ENCODE results near the gene USH1G. TPM values are rescaled to one million over a fixed set of nuclear protein-coding genes. Genes with fewer than 3 reads are reported as not detected.

The USH1G gene
- polyA plus RNA-seq, 2 donors, result 6.0 to 11.9 TPM

DNA sequence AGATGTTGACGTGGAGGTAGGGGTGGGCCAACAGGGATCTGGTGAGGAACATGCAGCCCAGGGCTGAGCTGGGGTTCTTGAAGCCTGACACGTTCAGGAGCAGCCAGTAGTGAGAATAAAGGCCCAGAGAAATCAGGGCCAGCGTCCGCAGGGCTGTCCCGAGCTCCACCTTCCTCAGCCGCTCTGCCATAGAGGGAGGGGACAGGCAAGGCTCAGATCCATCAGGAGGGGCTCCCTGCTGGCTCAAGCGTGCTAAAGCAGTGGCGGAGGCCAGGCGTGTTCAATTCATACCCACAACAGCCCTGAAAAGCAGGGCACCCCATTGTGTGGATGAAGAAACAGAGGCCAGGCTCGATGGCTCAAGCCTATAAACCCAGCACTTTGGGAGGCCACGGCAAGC, 42.0 kb downstream of the USH1G start:
- no peaks in the 10 kb centered on the region for H3K27me3 ChIP-seq (ENCODE audit: control insufficient read depth in 1 of 2, insufficient read depth in 2 of 2, low read length in 2 of 2)
- WGBS, 2 donors, result 81 to 82% methylated on average over 11 of the region's 11 CpGs
- no peak overlapping the region for H3K4me3 ChIP-seq (ENCODE audit: low read depth in 1 of 2, low read length in 2 of 2)
- H3K36me3 ChIP-seq (ENCODE audit: control insufficient read depth in 2 of 2, insufficient read depth in 2 of 2, low read length in 1 of 2), result no peaks in the 10 kb centered on the region
- no peak overlapping the region for H3K27ac ChIP-seq (ENCODE audit: low read depth in 2 of 2, low read length in 1 of 2)
- H3K9me3 ChIP-seq (ENCODE audit: control insufficient read depth in 2 of 2, insufficient read depth in 1 of 2, low read depth in 1 of 2, low read length in 1 of 2), result no peaks in the 10 kb centered on the region
- peaks cover 0 to 11% of the 10 kb centered on the region in 2 donors for H3K4me1 ChIP-seq (ENCODE audit: control insufficient read depth in 2 of 2, insufficient read depth in 2 of 2, low read length in 1 of 2)

DNA sequence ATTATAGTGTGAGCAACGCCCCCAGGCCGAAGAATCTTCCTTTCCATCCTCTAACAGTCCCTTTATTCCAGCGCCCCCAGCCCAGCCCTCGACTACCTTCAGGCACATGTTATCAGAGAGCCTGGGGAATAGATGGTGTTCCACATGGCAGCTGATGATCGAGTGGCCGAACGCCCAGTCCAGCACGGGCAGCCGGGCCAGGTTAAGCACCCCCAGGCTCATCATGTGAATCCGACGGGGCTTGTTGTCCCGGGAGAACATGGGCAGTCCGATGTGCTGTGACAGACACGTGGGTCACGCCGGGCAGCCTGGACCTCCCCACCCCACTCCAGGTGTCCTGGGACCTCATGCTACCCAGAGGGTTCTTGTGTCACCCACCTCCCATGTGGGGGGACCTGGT, 43.7 kb downstream of the USH1G start:
- H3K4me1 ChIP-seq (ENCODE audit: control insufficient read depth in 2 of 2, insufficient read depth in 2 of 2, low read length in 1 of 2), result peaks cover 0 to 11% of the 10 kb centered on the region in 2 donors
- no peaks in the 10 kb centered on the region for H3K36me3 ChIP-seq (ENCODE audit: control insufficient read depth in 2 of 2, insufficient read depth in 2 of 2, low read length in 1 of 2)
- no peak overlapping the region for H3K27ac ChIP-seq (ENCODE audit: low read depth in 2 of 2, low read length in 1 of 2)
- H3K9me3 ChIP-seq (ENCODE audit: control insufficient read depth in 2 of 2, insufficient read depth in 1 of 2, low read depth in 1 of 2, low read length in 1 of 2), result no peaks in the 10 kb centered on the region
- H3K4me3 ChIP-seq (ENCODE audit: low read depth in 1 of 2, low read length in 2 of 2), result no peak overlapping the region
- 89 to 91% methylated on average over 16 of the region's 16 CpGs for WGBS, 2 donors
- no peaks in the 10 kb centered on the region for H3K27me3 ChIP-seq (ENCODE audit: control insufficient read depth in 1 of 2, insufficient read depth in 2 of 2, low read length in 2 of 2)

DNA sequence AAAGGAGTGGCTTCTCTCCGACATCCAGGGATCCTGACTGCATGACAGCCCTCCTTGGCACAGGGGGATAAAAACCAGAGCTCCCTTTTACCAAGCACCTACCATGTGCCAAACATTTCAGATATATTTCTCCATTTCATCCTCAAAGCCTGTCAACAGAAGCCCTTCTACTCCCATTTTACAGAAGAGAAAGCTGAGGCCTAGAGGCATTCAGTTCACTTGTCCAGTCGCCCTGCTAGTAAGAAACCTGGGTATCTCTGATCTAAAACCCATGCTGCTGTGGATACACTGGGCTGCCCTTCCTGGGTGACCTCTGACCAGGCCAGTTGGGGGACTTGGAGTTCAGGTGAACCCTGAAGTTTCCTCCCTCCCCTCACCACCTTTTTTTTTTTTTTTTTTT, 44.4 kb downstream of the USH1G start:
- Histone ChIP-seq H3K9me3 (ENCODE audit: control insufficient read depth in 2 of 2, insufficient read depth in 1 of 2, low read depth in 1 of 2, low read length in 1 of 2) (no peaks in the 10 kb centered on the region), H3K4me1 (ENCODE audit: control insufficient read depth in 2 of 2, insufficient read depth in 2 of 2, low read length in 1 of 2) (peaks cover 0 to 11% of the 10 kb centered on the region in 2 donors), H3K4me3 (ENCODE audit: low read depth in 1 of 2, low read length in 2 of 2) (no peak overlapping the region), H3K36me3 (ENCODE audit: control insufficient read depth in 2 of 2, insufficient read depth in 2 of 2, low read length in 1 of 2) (no peaks in the 10 kb centered on the region), H3K27me3 (ENCODE audit: control insufficient read depth in 1 of 2, insufficient read depth in 2 of 2, low read length in 2 of 2) (no peaks in the 10 kb centered on the region), H3K27ac (ENCODE audit: low read depth in 2 of 2, low read length in 1 of 2) (peak overlapping the region; percentile 16 to 62)
- WGBS, 2 donors, result 62 to 81% methylated on average over 2 of the region's 2 CpGs

DNA sequence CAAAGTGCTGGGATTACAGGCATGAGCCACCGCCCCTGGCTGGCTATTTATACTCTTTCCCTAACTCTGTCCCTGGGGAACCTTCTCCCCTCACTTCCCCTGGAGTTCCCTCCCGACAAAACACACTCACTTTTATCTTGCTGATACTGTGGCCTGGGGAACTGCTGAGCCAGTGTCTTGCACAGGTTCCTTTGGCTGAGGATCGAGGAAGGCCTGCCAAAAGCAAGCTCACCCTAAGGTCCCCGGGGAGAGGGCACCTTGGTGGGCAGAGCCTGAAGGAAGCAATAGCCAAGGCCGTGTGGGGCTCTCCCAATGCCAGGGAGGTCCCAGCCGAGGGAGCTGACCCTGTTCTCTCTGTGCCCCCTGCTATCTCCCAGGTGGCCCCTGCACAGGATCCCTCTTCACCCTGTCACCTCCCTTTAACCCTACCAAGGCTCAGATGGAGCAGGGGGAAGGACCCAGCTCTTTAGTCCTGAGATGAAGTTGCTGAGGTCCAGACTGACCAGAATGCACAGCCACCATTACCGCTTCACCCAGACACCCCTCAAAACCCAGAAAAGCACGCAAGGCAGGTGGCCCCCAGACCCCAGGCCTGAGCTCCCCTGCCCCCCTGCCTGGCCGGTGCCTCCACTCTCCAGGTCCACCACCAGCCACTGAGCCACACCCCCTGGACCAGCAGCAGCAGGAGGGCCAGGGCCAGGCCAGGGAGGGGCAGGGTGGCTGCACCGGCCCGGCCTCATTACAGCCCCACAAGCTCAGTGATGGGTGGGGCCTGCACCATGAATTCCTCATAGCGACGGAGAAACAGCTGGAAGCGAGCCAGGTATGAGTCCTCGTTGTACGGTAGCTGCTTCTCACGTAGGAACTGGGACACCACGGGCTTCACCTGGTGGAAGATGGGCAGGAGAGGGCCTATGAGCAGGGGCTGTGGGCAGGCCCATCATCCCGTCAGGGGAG, 45.2 kb downstream of the USH1G start:
- WGBS, 2 donors, result 40 to 41% methylated on average over 19 of the region's 19 CpGs
- Histone ChIP-seq H3K9me3 (ENCODE audit: control insufficient read depth in 2 of 2, insufficient read depth in 1 of 2, low read depth in 1 of 2, low read length in 1 of 2) (no peaks in the 10 kb centered on the region), H3K27me3 (ENCODE audit: control insufficient read depth in 1 of 2, insufficient read depth in 2 of 2, low read length in 2 of 2) (no peaks in the 10 kb centered on the region), H3K4me3 (ENCODE audit: low read depth in 1 of 2, low read length in 2 of 2) (no peak overlapping the region), H3K36me3 (ENCODE audit: control insufficient read depth in 2 of 2, insufficient read depth in 2 of 2, low read length in 1 of 2) (no peaks in the 10 kb centered on the region), H3K27ac (ENCODE audit: low read depth in 2 of 2, low read length in 1 of 2) (peak overlapping the region; percentile 47 to 62), H3K4me1 (ENCODE audit: control insufficient read depth in 2 of 2, insufficient read depth in 2 of 2, low read length in 1 of 2) (peaks cover 0 to 11% of the 10 kb centered on the region in 2 donors)

DNA sequence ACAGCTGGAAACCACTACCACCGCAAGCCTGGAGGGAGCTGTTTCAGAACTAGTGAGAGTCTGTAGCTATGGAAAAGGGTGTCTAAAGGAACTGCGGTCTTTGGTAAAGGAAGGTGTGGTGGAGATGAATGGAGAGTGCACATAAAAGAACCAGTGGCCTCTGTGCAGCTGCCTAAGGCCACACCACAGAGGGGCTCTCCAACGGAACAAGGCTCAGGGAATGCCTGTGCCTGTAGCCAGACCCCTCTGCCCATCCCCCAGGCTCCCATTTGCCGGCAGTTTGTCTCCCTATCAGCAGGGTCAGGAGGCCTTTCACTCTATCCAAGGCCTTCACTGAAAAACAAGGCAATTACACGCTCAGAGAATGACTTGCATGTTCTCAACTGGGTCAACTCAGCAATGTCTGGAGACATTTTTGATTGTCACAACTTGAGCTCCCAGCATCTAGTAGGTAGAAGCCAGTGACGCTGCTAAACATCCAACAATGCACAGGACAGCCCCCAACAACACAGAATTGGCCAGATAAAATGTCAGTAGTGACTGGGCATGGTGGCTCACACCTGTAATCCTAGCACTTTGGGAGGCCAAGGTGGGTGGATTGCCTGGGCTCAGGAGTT, 47.0 kb downstream of the USH1G start:
- Histone ChIP-seq H3K36me3 (ENCODE audit: control insufficient read depth in 2 of 2, insufficient read depth in 2 of 2, low read length in 1 of 2) (no peaks in the 10 kb centered on the region), H3K4me3 (ENCODE audit: low read depth in 1 of 2, low read length in 2 of 2) (no peak overlapping the region), H3K27ac (ENCODE audit: low read depth in 2 of 2, low read length in 1 of 2) (no peak overlapping the region), H3K4me1 (ENCODE audit: control insufficient read depth in 2 of 2, insufficient read depth in 2 of 2, low read length in 1 of 2) (peaks cover 4 to 24% of the 10 kb centered on the region in 2 donors), H3K27me3 (ENCODE audit: control insufficient read depth in 1 of 2, insufficient read depth in 2 of 2, low read length in 2 of 2) (no peaks in the 10 kb centered on the region), H3K9me3 (ENCODE audit: control insufficient read depth in 2 of 2, insufficient read depth in 1 of 2, low read depth in 1 of 2, low read length in 1 of 2) (no peaks in the 10 kb centered on the region)
- 44 to 51% methylated on average over 6 of the region's 6 CpGs for WGBS, 2 donors

DNA sequence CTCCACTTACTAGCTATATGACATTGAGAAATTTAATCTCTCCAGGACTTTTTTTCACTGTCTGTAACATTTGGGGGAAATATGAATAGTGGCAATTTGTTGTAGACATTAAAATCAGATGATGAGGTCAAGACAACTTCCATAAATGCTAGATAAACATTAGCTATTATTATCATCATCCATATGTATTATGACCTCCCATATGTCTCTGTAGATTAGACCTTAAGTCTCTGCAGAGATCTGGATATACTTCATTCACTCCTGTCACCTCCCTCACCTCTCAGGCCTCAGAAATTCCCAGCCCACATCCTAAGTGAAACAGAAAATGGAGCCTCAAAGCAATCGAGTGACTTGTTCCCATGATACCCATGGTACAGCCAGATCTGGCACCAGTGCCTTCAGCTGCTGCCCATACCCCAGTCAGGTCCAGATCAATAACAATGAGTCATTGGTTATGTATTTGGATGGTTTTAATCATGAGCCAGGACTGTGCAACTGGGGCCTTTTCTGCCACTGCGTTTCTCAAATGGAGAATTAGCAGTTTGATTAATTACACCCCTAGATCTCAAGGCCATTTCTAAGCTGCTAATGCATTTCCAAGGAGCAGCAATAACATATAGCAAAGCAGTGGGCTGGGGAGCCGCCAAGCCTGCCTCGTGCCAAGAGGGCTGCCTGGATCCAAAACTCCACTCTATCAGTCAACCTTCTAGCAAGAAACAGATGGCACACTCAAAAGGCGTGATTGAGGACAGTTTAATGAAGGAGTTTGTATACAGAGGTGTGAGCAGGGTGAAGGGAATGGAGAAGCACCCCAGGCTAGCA, 47.7 kb downstream of the USH1G start:
- Histone ChIP-seq H3K27ac (ENCODE audit: low read depth in 2 of 2, low read length in 1 of 2) (no peak overlapping the region), H3K4me3 (ENCODE audit: low read depth in 1 of 2, low read length in 2 of 2) (no peak overlapping the region), H3K27me3 (ENCODE audit: control insufficient read depth in 1 of 2, insufficient read depth in 2 of 2, low read length in 2 of 2) (no peaks in the 10 kb centered on the region), H3K36me3 (ENCODE audit: control insufficient read depth in 2 of 2, insufficient read depth in 2 of 2, low read length in 1 of 2) (no peaks in the 10 kb centered on the region), H3K4me1 (ENCODE audit: control insufficient read depth in 2 of 2, insufficient read depth in 2 of 2, low read length in 1 of 2) (peaks cover 4 to 24% of the 10 kb centered on the region in 2 donors), H3K9me3 (ENCODE audit: control insufficient read depth in 2 of 2, insufficient read depth in 1 of 2, low read depth in 1 of 2, low read length in 1 of 2) (no peaks in the 10 kb centered on the region)
- WGBS, 2 donors, result 23 to 32% methylated on average over 5 of the region's 5 CpGs

DNA sequence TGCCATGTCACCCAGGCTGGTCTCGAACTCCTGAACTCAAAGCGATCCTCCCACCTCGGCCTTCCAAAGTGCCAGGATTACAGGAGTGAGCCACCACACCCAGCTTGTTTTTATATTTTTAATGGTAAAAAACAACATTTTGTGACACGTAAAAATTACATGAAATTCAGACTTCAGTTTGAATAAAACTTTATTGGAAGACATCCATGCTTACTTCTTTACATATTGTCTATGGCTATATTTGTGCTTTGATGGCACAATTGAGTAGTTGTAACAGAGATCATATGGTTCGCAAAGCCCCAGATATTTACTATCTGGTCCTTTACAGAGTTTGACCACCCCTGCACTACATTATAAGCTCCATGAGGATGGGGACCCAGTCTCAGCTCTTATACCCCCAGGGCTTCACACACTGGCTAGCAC, 48.4 kb downstream of the USH1G start:
- Histone ChIP-seq H3K27me3 (ENCODE audit: control insufficient read depth in 1 of 2, insufficient read depth in 2 of 2, low read length in 2 of 2) (no peaks in the 10 kb centered on the region), H3K4me3 (ENCODE audit: low read depth in 1 of 2, low read length in 2 of 2) (no peak overlapping the region), H3K4me1 (ENCODE audit: control insufficient read depth in 2 of 2, insufficient read depth in 2 of 2, low read length in 1 of 2) (peaks cover 4 to 24% of the 10 kb centered on the region in 2 donors), H3K36me3 (ENCODE audit: control insufficient read depth in 2 of 2, insufficient read depth in 2 of 2, low read length in 1 of 2) (peaks cover 0 to 5% of the 10 kb centered on the region in 2 donors), H3K9me3 (ENCODE audit: control insufficient read depth in 2 of 2, insufficient read depth in 1 of 2, low read depth in 1 of 2, low read length in 1 of 2) (no peaks in the 10 kb centered on the region), H3K27ac (ENCODE audit: low read depth in 2 of 2, low read length in 1 of 2) (no peak overlapping the region)
- WGBS, 2 donors, result 96 to 99% methylated on average over 5 of the region's 5 CpGs

DNA sequence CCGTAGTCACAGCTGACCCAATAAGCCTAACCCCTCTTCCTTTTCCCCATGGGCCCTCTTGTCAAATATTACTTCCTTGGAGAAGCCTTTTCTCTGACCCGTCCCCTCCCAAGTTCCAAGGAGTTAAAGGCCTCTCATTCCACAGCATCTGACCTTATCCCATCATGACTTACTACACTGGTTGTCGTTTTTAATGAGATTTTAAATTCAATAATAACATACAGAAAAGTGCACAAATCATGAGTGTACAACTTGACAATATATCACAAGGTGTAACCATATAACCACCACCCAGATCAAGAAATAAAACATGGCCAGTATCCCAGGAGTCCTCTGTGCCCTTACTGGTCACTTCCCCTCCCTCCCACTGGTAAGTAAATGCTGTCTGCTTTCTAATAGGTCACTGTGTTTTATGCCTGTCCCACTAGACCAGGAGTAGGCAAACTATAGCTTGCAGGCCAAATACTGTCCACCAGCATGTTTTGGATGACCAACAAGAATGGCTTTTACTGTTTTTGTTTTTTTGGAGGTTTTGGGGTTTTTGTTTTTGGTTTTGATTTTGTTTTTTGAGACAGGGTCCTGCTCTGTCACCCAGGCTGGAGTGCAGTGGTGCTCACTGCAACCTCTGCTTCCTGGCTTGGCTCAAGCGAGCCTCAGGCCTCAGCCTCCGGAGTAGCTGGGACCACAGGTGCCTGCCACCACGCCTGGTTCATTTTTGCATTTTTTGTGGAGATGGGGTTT, 49.0 kb downstream of the USH1G start:
- Histone ChIP-seq H3K36me3 (ENCODE audit: control insufficient read depth in 2 of 2, insufficient read depth in 2 of 2, low read length in 1 of 2) (peaks cover 0 to 5% of the 10 kb centered on the region in 2 donors), H3K9me3 (ENCODE audit: control insufficient read depth in 2 of 2, insufficient read depth in 1 of 2, low read depth in 1 of 2, low read length in 1 of 2) (no peaks in the 10 kb centered on the region), H3K27me3 (ENCODE audit: control insufficient read depth in 1 of 2, insufficient read depth in 2 of 2, low read length in 2 of 2) (no peaks in the 10 kb centered on the region), H3K27ac (ENCODE audit: low read depth in 2 of 2, low read length in 1 of 2) (peak overlapping the region in 1 of 2 donors; percentile 90), H3K4me1 (ENCODE audit: control insufficient read depth in 2 of 2, insufficient read depth in 2 of 2, low read length in 1 of 2) (peaks cover 4 to 24% of the 10 kb centered on the region in 2 donors), H3K4me3 (ENCODE audit: low read depth in 1 of 2, low read length in 2 of 2) (peak overlapping the region in 1 of 2 donors; percentile 69)
- 60 to 63% methylated on average over 6 of the region's 6 CpGs for WGBS, 2 donors
